ENCODE results near the gene KIAA0513.

- TF ChIP-seq POLR2AphosphoS5 (IDR thresholded peaks at IDR 0.05; ENCODE audit: low read depth, low read length) (no peak), REST (IDR thresholded peaks at IDR 0.05; ENCODE audit: insufficient read depth in 1 of 2, low read depth in 2 of 2, low read length in 2 of 2) (no peak)
Measured at GRCh38 chr16:85011846-85012284, 15.7 kb upstream of the KIAA0513 start.
